ENCODE measurements around the gene TBC1D4.

The TBC1D4 gene

GRCh38 chr13:75378301-75378700, 103.7 kb downstream of the TBC1D4 start:
- no peak for DNase-seq
- Histone ChIP-seq H3K4me3 (ENCODE audit: low read depth, low read length) (no peak overlapping the region), H3K36me3 (no peaks in the 10 kb centered on the region), H3K27ac (no peak overlapping the region), H3K9me3 (ENCODE audit: severe bottlenecking) (no peaks in the 10 kb centered on the region), H3K27me3 (ENCODE audit: insufficient read depth, low read depth, severe bottlenecking) (no peaks in the 10 kb centered on the region)
- TF ChIP-seq, protein P1, sequence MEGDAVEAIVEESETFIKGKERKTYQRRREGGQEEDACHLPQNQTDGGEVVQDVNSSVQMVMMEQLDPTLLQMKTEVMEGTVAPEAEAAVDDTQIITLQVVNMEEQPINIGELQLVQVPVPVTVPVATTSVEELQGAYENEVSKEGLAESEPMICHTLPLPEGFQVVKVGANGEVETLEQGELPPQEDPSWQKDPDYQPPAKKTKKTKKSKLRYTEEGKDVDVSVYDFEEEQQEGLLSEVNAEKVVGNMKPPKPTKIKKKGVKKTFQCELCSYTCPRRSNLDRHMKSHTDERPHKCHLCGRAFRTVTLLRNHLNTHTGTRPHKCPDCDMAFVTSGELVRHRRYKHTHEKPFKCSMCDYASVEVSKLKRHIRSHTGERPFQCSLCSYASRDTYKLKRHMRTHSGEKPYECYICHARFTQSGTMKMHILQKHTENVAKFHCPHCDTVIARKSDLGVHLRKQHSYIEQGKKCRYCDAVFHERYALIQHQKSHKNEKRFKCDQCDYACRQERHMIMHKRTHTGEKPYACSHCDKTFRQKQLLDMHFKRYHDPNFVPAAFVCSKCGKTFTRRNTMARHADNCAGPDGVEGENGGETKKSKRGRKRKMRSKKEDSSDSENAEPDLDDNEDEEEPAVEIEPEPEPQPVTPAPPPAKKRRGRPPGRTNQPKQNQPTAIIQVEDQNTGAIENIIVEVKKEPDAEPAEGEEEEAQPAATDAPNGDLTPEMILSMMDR (IDR thresholded peaks at IDR 0.05; ENCODE audit: low read depth, low read length) = no peak

DNA sequence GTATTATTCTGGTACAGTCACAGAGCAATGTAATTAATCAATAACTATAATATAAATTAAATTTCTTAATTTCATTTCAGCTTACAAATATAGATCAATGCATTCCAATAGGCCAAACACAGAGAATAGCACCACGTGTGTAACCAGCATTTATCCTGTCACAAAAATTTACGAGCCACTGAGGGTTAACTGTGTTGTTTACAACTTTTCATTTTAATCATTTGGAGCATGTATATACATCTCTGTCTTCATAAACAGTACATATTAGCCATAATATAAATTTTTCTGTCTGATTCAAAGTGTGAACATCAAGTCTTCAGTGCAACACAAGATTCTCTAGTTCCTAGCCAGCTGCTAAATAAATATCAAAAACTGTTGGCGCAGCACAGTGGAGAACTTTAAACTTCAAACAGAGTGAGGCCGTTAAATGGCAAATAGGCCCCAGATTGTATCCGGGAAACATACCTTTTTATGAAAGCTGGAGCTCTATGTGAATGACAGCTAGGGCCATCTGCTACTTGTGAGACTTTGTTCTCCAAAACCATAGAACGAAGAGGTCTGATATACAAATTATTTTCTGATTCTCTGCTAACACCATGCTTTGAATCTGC, 105.1 kb downstream of the TBC1D4 start:
- Histone ChIP-seq H3K4me3 (ENCODE audit: low read depth, low read length) (no peak overlapping the region), H3K27ac (no peak overlapping the region), H3K9me3 (ENCODE audit: severe bottlenecking) (no peaks in the 10 kb centered on the region), H3K27me3 (ENCODE audit: insufficient read depth, low read depth, severe bottlenecking) (no peaks in the 10 kb centered on the region), H3K36me3 (no peaks in the 10 kb centered on the region)
- TF ChIP-seq, protein P1 (IDR thresholded peaks at IDR 0.05; ENCODE audit: low read depth, low read length) = no peak
- DNase-seq = no peak

DNA sequence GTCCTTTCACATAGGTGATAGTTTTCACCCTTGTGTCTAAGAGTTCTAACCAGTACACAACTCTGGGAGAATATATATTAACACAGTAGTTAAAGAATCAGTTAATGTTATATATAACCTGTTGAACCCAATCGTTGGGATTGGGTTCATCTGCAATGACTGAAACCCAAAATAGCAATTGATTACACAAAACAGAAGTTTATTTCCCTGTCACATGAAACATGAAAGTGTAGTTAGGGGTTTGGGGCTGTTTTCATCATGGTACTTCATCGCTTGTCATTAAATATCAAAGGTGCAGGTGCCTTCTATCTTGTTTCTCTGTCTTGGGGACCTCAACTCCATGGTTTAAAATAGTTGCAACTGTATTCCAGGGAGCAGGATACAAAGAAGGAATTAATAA, 106.6 kb downstream of the TBC1D4 start:
- TF ChIP-seq, protein P1 (IDR thresholded peaks at IDR 0.05; ENCODE audit: low read depth, low read length) = no peak
- Histone ChIP-seq H3K4me3 (ENCODE audit: low read depth, low read length) (no peak overlapping the region), H3K36me3 (no peaks in the 10 kb centered on the region), H3K27ac (no peak overlapping the region), H3K27me3 (ENCODE audit: insufficient read depth, low read depth, severe bottlenecking) (no peaks in the 10 kb centered on the region), H3K9me3 (ENCODE audit: severe bottlenecking) (no peaks in the 10 kb centered on the region)
- no peak for DNase-seq

- Histone ChIP-seq H3K4me3 (ENCODE audit: low read depth, low read length) (no peak overlapping the region), H3K36me3 (no peaks in the 10 kb centered on the region), H3K27me3 (ENCODE audit: insufficient read depth, low read depth, severe bottlenecking) (no peaks in the 10 kb centered on the region), H3K9me3 (ENCODE audit: severe bottlenecking) (no peaks in the 10 kb centered on the region), H3K27ac (no peak overlapping the region)
- DNase-seq = no peak
- TF ChIP-seq, protein P1 (IDR thresholded peaks at IDR 0.05; ENCODE audit: low read depth, low read length) = no peak
Observed at GRCh38 chr13:75373988-75374387, 108.0 kb downstream of the TBC1D4 start.

DNA sequence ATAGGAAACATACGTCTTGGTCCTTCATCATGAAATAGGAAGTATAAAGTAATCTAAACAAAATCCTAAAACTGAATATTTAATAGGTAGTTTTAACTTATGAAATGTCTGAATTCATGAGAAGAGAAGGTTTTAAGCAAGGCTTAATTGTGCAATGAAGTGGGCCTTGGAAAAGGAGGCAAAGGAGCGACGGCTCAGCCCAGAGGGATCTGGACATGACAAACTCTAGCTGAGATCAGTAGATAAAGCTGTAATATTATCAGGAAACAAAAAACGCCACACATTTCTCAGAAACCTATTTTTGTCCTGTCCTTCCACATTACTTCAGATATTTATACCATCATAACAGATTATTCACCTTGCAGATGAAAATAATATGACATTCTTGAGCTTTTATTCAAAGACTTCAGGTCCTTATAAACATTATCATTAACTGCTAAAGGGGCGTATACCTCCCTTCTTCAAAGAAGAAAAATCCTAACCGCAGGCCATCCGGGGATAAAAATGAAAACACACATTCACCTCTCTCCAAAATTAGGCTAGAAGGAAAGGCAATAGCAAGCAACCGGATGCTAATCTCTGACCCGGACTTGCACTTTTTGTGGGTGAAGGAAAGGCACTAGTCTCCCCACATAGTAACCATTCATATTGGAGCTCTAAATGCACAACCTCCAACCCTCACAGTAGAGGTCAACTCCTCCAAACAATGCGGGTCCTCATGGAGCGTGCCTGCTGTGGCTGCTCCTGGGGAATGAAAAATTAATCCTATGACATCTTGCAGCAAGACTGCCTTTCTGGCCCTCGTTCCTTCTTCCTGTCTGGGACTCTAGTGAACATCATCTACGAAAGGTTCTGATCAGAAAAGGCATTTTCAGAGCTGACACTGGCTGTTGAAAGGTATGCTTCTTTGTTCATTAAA, 108.8 kb downstream of the TBC1D4 start:
- Histone ChIP-seq H3K27me3 (ENCODE audit: insufficient read depth, low read depth, severe bottlenecking) (no peaks in the 10 kb centered on the region), H3K9me3 (ENCODE audit: severe bottlenecking) (no peaks in the 10 kb centered on the region), H3K4me3 (ENCODE audit: low read depth, low read length) (no peak overlapping the region), H3K27ac (no peak overlapping the region), H3K36me3 (no peaks in the 10 kb centered on the region)
- DNase-seq = no peak
- TF ChIP-seq, protein P1 (IDR thresholded peaks at IDR 0.05; ENCODE audit: low read depth, low read length) = no peak

All from WERI-Rb-1 (cell line).